Measurements from ENCODE around the gene CASP9.

CASP9 gene

GRCh38 chr1:15479654-15480347, 44.2 kb downstream of the CASP9 start:
- Histone ChIP-seq H3K36me3 (ENCODE audit: control insufficient read depth in 2 of 2, insufficient read depth in 1 of 2, low read length in 2 of 2) (no peaks in the 10 kb centered on the region), H3K4me1 (ENCODE audit: control insufficient read depth, insufficient read depth, low read length) (no peaks in the 10 kb centered on the region), H3K4me3 (ENCODE audit: low read depth, low read length) (no peak overlapping the region), H3K9me3 (ENCODE audit: control insufficient read depth, insufficient read depth, low read depth, low read length) (no peaks in the 10 kb centered on the region), H3K27ac (ENCODE audit: extremely low read depth, low read depth, low read length) (no peak overlapping the region)
- TF ChIP-seq ZNF664 (tag by site-specific recombination; IDR thresholded peaks at IDR 0.05) (no peak), ZNF623 (tag by site-specific recombination; IDR thresholded peaks at IDR 0.05) (peak; percentile 97)
- CTCF ChIA-PET = interaction anchor here (0.7 kb wide), 1 partner anchor 157 kb away, joined by 3 read pairs; no protein-coding TSS in a partner anchor
- POLR2A ChIA-PET = no interaction called here

GRCh38 chr1:15477646-15478212, 46.3 kb downstream of the CASP9 start:
- no peaks in the 10 kb centered on the region for H3K36me3 ChIP-seq (ENCODE audit: control insufficient read depth in 2 of 2, insufficient read depth in 1 of 2, low read length in 2 of 2)
- no peaks in the 10 kb centered on the region for H3K4me1 ChIP-seq (ENCODE audit: control insufficient read depth, insufficient read depth, low read length)
- H3K27ac ChIP-seq (ENCODE audit: extremely low read depth, low read depth, low read length) = no peak overlapping the region
- TF ChIP-seq ZNF211 (tag by site-specific recombination; IDR thresholded peaks at IDR 0.05; ENCODE audit: low read depth) (no peak), YY1 (tag by site-specific recombination; IDR thresholded peaks at IDR 0.05) (no peak), ZNF26 (tag by site-specific recombination; IDR thresholded peaks at IDR 0.05) (no peak)
- ChIA-PET POLR2A (no interaction called here), CTCF (no interaction called here)
- H3K4me3 ChIP-seq (ENCODE audit: low read depth, low read length) = no peak overlapping the region
- H3K9me3 ChIP-seq (ENCODE audit: control insufficient read depth, insufficient read depth, low read depth, low read length) = no peaks in the 10 kb centered on the region

- no peak for TF ChIP-seq KLF17 (tag by site-specific recombination; IDR thresholded peaks at IDR 0.05)
- TF ChIP-seq ZNF560 (tag by site-specific recombination; IDR thresholded peaks at IDR 0.05; ENCODE audit: borderline replicate concordance) = no peak
- TF ChIP-seq ZNF777 (tag by site-specific recombination; IDR thresholded peaks at IDR 0.05; ENCODE audit: borderline replicate concordance) = no peak
- no peak for TF ChIP-seq HOXC10 (CRISPR knock-in tag; IDR thresholded peaks at IDR 0.05)
- TF ChIP-seq HOXA7 (CRISPR knock-in tag; IDR thresholded peaks at IDR 0.05; ENCODE audit: borderline replicate concordance) = no peak
- TF ChIP-seq ZNF169 (tag by site-specific recombination; IDR thresholded peaks at IDR 0.05) = no peak
- TF ChIP-seq ZNF792 (tag by site-specific recombination; IDR thresholded peaks at IDR 0.05) = no peak
- no peak for TF ChIP-seq KLF7 (tag by site-specific recombination; IDR thresholded peaks at IDR 0.05; ENCODE audit: borderline replicate concordance)
- TF ChIP-seq ZNF391 (tag by site-specific recombination; IDR thresholded peaks at IDR 0.05; ENCODE audit: borderline replicate concordance, low read depth) = no peak
- TF ChIP-seq ZNF274 (IDR thresholded peaks at IDR 0.05; ENCODE audit: low read length) = no peak
- no peak for TF ChIP-seq ZNF274 (tag by site-specific recombination; IDR thresholded peaks at IDR 0.05; ENCODE audit: borderline replicate concordance)
- no peak for TF ChIP-seq ZNF585B (tag by site-specific recombination; IDR thresholded peaks at IDR 0.05)
- no peak for TF ChIP-seq ZNF211 (tag by site-specific recombination; IDR thresholded peaks at IDR 0.05; ENCODE audit: low read depth)
- no peak for TF ChIP-seq ZNF341 (tag by site-specific recombination; IDR thresholded peaks at IDR 0.05; ENCODE audit: low read depth)
- no peak for TF ChIP-seq ZNF629 (tag by site-specific recombination; IDR thresholded peaks at IDR 0.05)
- H3K4me1 ChIP-seq (ENCODE audit: control insufficient read depth, insufficient read depth, low read length) = no peaks in the 10 kb centered on the region
- H3K36me3 ChIP-seq (ENCODE audit: control insufficient read depth in 2 of 2, insufficient read depth in 1 of 2, low read length in 2 of 2) = no peaks in the 10 kb centered on the region
- ChIA-PET CTCF (interaction anchor here (0.6 kb wide), 1 partner anchor 1913 kb away, joined by 3 read pairs; no protein-coding TSS in a partner anchor), POLR2A (no interaction called here)
- H3K9me3 ChIP-seq (ENCODE audit: control insufficient read depth, insufficient read depth, low read depth, low read length) = no peaks in the 10 kb centered on the region
- H3K27ac ChIP-seq (ENCODE audit: extremely low read depth, low read depth, low read length) = no peak overlapping the region
- H3K4me3 ChIP-seq (ENCODE audit: low read depth, low read length) = no peak overlapping the region
Observed at GRCh38 chr1:15476927-15477326, 47.1 kb downstream of the CASP9 start.
